HepG2 (cell line): ENCODE results near the gene TNS4. TPM values are rescaled to one million over a fixed set of nuclear protein-coding genes. Genes with fewer than 3 reads are reported as not detected.

ENCODE experiments used
- ELF3 ChIP-seq: IDR thresholded peaks from 2 replicates; pipeline ENCODE4 v1.6.1; 2016; ENCODE audit warnings: missing genetic modification reagents, missing compliant biosample characterization
- EP300 ChIP-seq, 3 experiments: sonication (generic) in 1 of 3; formaldehyde crosslinking in 1 of 3; IDR thresholded peaks; 2 replicates each; pipeline versions ENCODE4 v1.5.1 to v1.6.1; 2011 to 2020; ENCODE audit warnings: low read depth in 2 of 3, low read length in 2 of 3, borderline replicate concordance in 1 of 3, improper control_type of control experiment in 1 of 3, mild to moderate bottlenecking in 1 of 3, missing genetic modification reagents in 1 of 3, moderate library complexity in 1 of 3
- JUNB ChIP-seq: sonication (generic); formaldehyde crosslinking; IDR thresholded peaks from 2 replicates; pipeline ENCODE4 v1.8.0; 2022; ENCODE audit warnings: missing genetic modification reagents, mild to moderate bottlenecking, borderline replicate concordance
- KDM2A ChIP-seq: sonication (generic); formaldehyde crosslinking; IDR thresholded peaks from 2 replicates; pipeline ENCODE4 v1.4.0; 2020; ENCODE audit warnings: low read depth, missing genetic modification reagents, borderline replicate concordance
- KLF6 ChIP-seq: IDR thresholded peaks from 2 replicates; pipeline ENCODE4 v1.8.0; 2016; ENCODE audit warnings: missing biosample characterization, missing genetic modification reagents
- MXD4 ChIP-seq: IDR thresholded peaks from 2 replicates; pipeline ENCODE4 v1.6.1; 2016; ENCODE audit warnings: mild to moderate bottlenecking, missing biosample characterization, missing genetic modification reagents
- MZF1 ChIP-seq: sonication (generic); formaldehyde crosslinking; IDR thresholded peaks from 2 replicates; pipeline ENCODE4 v1.8.1; 2023; ENCODE audit warnings: mild to moderate bottlenecking, missing genetic modification reagents, borderline replicate concordance
- NFE2L1 ChIP-seq: sonication (generic); formaldehyde crosslinking; IDR thresholded peaks from 2 replicates; pipeline ENCODE4 v1.4.0; 2020; ENCODE audit warnings: missing genetic modification reagents, mild to moderate bottlenecking, borderline replicate concordance
- NR2F6 ChIP-seq, 2 experiments: IDR thresholded peaks; 2 replicates each; pipeline ENCODE4 v1.6.1; 2016; ENCODE audit warnings: antibody characterized with exemption in 1 of 2, mild to moderate bottlenecking in 1 of 2
- PCBP2 ChIP-seq: fragments of 200-400 bp; formaldehyde crosslinking; optimal IDR thresholded peaks from 2 replicates; pipeline ENCODE3; 2018; ENCODE audit warnings: low read length, low read depth; ENCODE audit not compliant: poor library complexity, severe bottlenecking
- TAF1 ChIP-seq: sonication (generic); formaldehyde crosslinking; IDR thresholded peaks from 2 replicates; pipeline ENCODE4 v1.4.0; 2020; ENCODE audit warnings: missing genetic modification reagents
- ZBTB7A ChIP-seq: sonication (generic); formaldehyde crosslinking; IDR thresholded peaks from 2 replicates; pipeline ENCODE4 v1.8.0; 2022; ENCODE audit warnings: mild to moderate bottlenecking, missing genetic modification reagents
- ZFY ChIP-seq: sonication (generic); formaldehyde crosslinking; IDR thresholded peaks from 2 replicates; pipeline ENCODE4 v1.4.0; 2020; ENCODE audit warnings: missing genetic modification reagents
- ZNF160 ChIP-seq: sonication (generic); formaldehyde crosslinking; IDR thresholded peaks from 2 replicates; pipeline ENCODE4 v1.8.0; 2022; ENCODE audit warnings: mild to moderate bottlenecking, inconsistent platforms, missing genetic modification reagents
- ZNF224 ChIP-seq: sonication (generic); formaldehyde crosslinking; IDR thresholded peaks from 2 replicates; pipeline ENCODE4 v1.5.0; 2020; ENCODE audit warnings: mild to moderate bottlenecking, missing genetic modification reagents
- ZNF235 ChIP-seq: sonication (generic); formaldehyde crosslinking; IDR thresholded peaks from 2 replicates; pipeline ENCODE4 v1.8.1; 2023; ENCODE audit warnings: mild to moderate bottlenecking, missing genetic modification reagents, borderline replicate concordance
- ZNF629 ChIP-seq: sonication (generic); formaldehyde crosslinking; conservative IDR thresholded peaks from 2 replicates; pipeline ENCODE4 v1.5.0; 2020; ENCODE audit warnings: missing genetic modification reagents
- ZNF674 ChIP-seq: sonication (generic); formaldehyde crosslinking; IDR thresholded peaks from 2 replicates; pipeline ENCODE4 v1.5.0; 2020; ENCODE audit warnings: low read depth, mild to moderate bottlenecking, missing genetic modification reagents
- ZNF780A ChIP-seq: sonication (generic); formaldehyde crosslinking; IDR thresholded peaks from 2 replicates; pipeline ENCODE4 v1.8.0; 2022; ENCODE audit warnings: mild to moderate bottlenecking, missing genetic modification reagents, moderate library complexity
- polyA plus RNA-seq, 8 experiments: library from polyadenylated mRNA; depleted of rRNA in 3 of 8; stranded (reverse) in 7 of 8; unstranded in 1 of 8; fragments of >200 nt; fragmentation: Illumina TruSeq in 4 of 8; extraction: Trizol in 4 of 8; gene quantifications; 2 replicates each; pipeline versions ENCODE4 v1.2.1 to v1.2.3, GENCODE V29; 2011 to 2016; ENCODE audit warnings: low read depth in 4 of 8, missing spikeins in 1 of 8, mixed read lengths in 1 of 8; ENCODE audit not compliant: insufficient read depth in 1 of 8
- total RNA-seq, 5 experiments: library from RNA; depleted of rRNA; stranded (reverse); fragments of >200 nt; fragmentation: Illumina TruSeq; extraction: Trizol; gene quantifications; 2 replicates each; pipeline ENCODE4 v1.2.3, GENCODE V29; 2016; ENCODE audit warnings: low read depth in 1 of 5
- TF ChIP-seq, protein P1 (sequence below): sonication (generic); formaldehyde crosslinking; IDR thresholded peaks from 2 replicates; pipeline ENCODE4 v1.4.0; 2020; ENCODE audit warnings: mild to moderate bottlenecking, low read depth, missing genetic modification reagents
- TF ChIP-seq, protein P2 (sequence below): sonication (generic); formaldehyde crosslinking; IDR thresholded peaks from 2 replicates; pipeline ENCODE4 v1.4.0; 2020; ENCODE audit warnings: missing genetic modification reagents
- TF ChIP-seq, protein P3 (sequence below): sonication (generic); formaldehyde crosslinking; IDR thresholded peaks from 2 replicates; pipeline ENCODE4 v1.9.0; 2021; ENCODE audit warnings: missing genetic modification reagents, mild to moderate bottlenecking, borderline replicate concordance

TNS4 gene
- total and polyA plus RNA-seq, 2 of the 13 experiments (the other 11 are each of a cell fraction or from before 2014, with no cell fraction given), result 0.58 to 2.1 TPM

DNA sequence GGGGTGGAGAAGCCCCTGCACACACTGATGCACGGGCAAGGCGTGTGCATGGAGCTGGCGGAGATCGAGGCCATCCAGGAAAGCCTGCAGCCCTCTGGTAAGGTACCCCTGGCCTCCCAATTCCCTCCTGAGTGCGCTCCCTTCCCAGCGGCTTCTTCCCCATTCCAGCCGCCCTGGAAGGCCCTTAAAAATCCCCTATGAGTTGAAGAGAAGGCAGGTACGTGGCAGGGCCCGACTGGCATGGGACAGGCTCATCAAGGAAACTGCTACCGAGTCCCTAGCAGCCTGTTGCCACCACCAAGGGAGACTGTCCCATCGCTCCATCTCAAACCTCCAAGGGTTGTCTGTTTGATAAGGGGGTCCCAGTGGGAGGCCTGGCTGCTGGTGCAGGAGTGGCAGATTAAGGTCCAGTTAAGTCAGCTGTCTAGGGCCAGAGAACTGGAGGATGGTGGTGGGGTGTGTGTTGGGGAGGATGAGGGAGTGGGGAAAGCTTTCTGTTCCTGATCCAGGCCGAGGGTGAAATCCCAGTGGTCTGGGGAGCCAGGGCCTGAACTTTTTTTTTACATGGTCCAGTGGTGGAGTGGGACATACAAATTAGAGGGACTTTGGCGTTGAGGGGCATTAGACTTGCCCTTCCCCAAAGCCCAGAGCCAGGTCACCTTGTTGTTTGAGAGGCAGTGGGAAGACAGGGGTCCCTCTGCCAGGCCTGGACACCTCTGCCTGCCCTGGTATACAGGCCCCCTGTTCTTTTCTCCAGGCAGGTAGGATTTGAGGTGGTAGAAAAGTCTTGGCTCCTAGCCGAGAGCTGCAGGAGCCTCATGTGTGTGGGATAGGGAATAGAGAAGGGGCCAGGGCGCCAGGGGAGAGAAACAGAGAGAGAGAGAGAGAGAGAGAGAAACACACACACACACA is 57.2 kb downstream of the TNS4 start (continued):
- TF ChIP-seq MZF1 (CRISPR knock-in tag), result no peak
- TF ChIP-seq ZNF629 (CRISPR knock-in tag), result no peak; the same call in 1 of the 2 replicates
- no peak for TF ChIP-seq PCBP2
- TF ChIP-seq ZNF224 (CRISPR knock-in tag), result no peak
- no peak for TF ChIP-seq NFE2L1 (CRISPR knock-in tag)
- no peak for TF ChIP-seq ZNF160 (CRISPR knock-in tag)
- TF ChIP-seq ZFY (CRISPR knock-in tag), result no peak
- no peak for TF ChIP-seq MXD4 (CRISPR knock-in tag)
- no peak for TF ChIP-seq EP300 (IDR thresholded peaks at IDR 0.05; ENCODE audit: low read depth in 2 of 2, low read length in 2 of 2)
- TF ChIP-seq EP300 (CRISPR knock-in tag; IDR thresholded peaks at IDR 0.05; ENCODE audit: borderline replicate concordance), result no peak
- no peak for TF ChIP-seq KLF6
- TF ChIP-seq KDM2A (CRISPR knock-in tag), result 0 out of 2 replicates have a peak, but pooled peaks have one; percentile 10
- TF ChIP-seq ELF3 (CRISPR knock-in tag), result no peak
- TF ChIP-seq, protein P1, sequence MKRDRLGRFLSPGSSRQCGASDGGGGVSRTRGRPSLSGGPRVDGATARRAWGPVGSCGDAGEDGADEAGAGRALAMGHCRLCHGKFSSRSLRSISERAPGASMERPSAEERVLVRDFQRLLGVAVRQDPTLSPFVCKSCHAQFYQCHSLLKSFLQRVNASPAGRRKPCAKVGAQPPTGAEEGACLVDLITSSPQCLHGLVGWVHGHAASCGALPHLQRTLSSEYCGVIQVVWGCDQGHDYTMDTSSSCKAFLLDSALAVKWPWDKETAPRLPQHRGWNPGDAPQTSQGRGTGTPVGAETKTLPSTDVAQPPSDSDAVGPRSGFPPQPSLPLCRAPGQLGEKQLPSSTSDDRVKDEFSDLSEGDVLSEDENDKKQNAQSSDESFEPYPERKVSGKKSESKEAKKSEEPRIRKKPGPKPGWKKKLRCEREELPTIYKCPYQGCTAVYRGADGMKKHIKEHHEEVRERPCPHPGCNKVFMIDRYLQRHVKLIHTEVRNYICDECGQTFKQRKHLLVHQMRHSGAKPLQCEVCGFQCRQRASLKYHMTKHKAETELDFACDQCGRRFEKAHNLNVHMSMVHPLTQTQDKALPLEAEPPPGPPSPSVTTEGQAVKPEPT (CRISPR knock-in tag), result 0 out of 2 replicates have a peak, but pooled peaks have one; percentile 4
- TF ChIP-seq, protein P2, sequence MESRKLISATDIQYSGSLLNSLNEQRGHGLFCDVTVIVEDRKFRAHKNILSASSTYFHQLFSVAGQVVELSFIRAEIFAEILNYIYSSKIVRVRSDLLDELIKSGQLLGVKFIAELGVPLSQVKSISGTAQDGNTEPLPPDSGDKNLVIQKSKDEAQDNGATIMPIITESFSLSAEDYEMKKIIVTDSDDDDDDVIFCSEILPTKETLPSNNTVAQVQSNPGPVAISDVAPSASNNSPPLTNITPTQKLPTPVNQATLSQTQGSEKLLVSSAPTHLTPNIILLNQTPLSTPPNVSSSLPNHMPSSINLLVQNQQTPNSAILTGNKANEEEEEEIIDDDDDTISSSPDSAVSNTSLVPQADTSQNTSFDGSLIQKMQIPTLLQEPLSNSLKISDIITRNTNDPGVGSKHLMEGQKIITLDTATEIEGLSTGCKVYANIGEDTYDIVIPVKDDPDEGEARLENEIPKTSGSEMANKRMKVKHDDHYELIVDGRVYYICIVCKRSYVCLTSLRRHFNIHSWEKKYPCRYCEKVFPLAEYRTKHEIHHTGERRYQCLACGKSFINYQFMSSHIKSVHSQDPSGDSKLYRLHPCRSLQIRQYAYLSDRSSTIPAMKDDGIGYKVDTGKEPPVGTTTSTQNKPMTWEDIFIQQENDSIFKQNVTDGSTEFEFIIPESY (CRISPR knock-in tag), result no peak
- TF ChIP-seq NR2F6 (IDR thresholded peaks at IDR 0.05), result no peak
- no peak for TF ChIP-seq NR2F6 (CRISPR knock-in tag; IDR thresholded peaks at IDR 0.05)
- no peak for TF ChIP-seq JUNB (CRISPR knock-in tag)
- no peak for TF ChIP-seq ZNF235
- no peak for TF ChIP-seq ZNF780A (CRISPR knock-in tag)
- TF ChIP-seq ZBTB7A (CRISPR knock-in tag), result no peak
- TF ChIP-seq, protein P3, sequence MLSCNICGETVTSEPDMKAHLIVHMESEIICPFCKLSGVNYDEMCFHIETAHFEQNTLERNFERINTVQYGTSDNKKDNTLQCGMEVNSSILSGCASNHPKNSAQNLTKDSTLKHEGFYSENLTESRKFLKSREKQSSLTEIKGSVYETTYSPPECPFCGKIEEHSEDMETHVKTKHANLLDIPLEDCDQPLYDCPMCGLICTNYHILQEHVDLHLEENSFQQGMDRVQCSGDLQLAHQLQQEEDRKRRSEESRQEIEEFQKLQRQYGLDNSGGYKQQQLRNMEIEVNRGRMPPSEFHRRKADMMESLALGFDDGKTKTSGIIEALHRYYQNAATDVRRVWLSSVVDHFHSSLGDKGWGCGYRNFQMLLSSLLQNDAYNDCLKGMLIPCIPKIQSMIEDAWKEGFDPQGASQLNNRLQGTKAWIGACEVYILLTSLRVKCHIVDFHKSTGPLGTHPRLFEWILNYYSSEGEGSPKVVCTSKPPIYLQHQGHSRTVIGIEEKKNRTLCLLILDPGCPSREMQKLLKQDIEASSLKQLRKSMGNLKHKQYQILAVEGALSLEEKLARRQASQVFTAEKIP (CRISPR knock-in tag), result no peak
- no peak for TF ChIP-seq ZNF674
- no peak; the same call in 1 of the 2 replicates for TF ChIP-seq TAF1 (CRISPR knock-in tag)
